ENCODE results near the gene NCMAP. TPM values are rescaled to one million over a fixed set of nuclear protein-coding genes. Genes with fewer than 3 reads are reported as not detected.

NCMAP gene
- total RNA-seq, 1 donor from 2014 or later: 9.2 TPM

GRCh38 chr1:24600551-24600950, 44.7 kb downstream of the NCMAP start:
- H3K9me3 ChIP-seq: no peaks in the 10 kb centered on the region
- H3K4me1 ChIP-seq: no peaks in the 10 kb centered on the region
- no peak for TF ChIP-seq CTCF (IDR thresholded peaks at IDR 0.05)
- no peak for ATAC-seq
- intact Hi-C loops (cut with DNase I): no loop called here
- H3K27ac ChIP-seq: no peak overlapping the region
- DNase-seq: no peak
- H3K27me3 ChIP-seq (ENCODE audit: low read depth): no peaks in the 10 kb centered on the region
- no peaks in the 10 kb centered on the region for H3K36me3 ChIP-seq
- no peak overlapping the region for H3K4me3 ChIP-seq

GRCh38 chr1:24605534-24606295, 49.8 kb downstream of the NCMAP start:
- DNase-seq: no peak

GRCh38 chr1:24606296-24606605, 50.4 kb downstream of the NCMAP start:
- intact Hi-C loops (cut with DNase I): no loop called here
- no peak overlapping the region for H3K4me3 ChIP-seq
- no peak overlapping the region for H3K27ac ChIP-seq
- no peak for TF ChIP-seq CTCF (IDR thresholded peaks at IDR 0.05)
- no peaks in the 10 kb centered on the region for H3K4me1 ChIP-seq
- no peak for DNase-seq
- no peak for ATAC-seq
- H3K9me3 ChIP-seq: no peaks in the 10 kb centered on the region
- H3K36me3 ChIP-seq: no peaks in the 10 kb centered on the region
- H3K27me3 ChIP-seq (ENCODE audit: low read depth): no peaks in the 10 kb centered on the region

More at GRCh38 chr1:24605534-24606295, 49.8 kb downstream of the NCMAP start:
- no peak overlapping the region for H3K27ac ChIP-seq
- no peaks in the 10 kb centered on the region for H3K4me1 ChIP-seq
- ATAC-seq: no peak
- intact Hi-C loops (cut with DNase I): no loop called here
- no peaks in the 10 kb centered on the region for H3K27me3 ChIP-seq (ENCODE audit: low read depth)
- no peak overlapping the region for H3K4me3 ChIP-seq
- no peak for TF ChIP-seq CTCF (IDR thresholded peaks at IDR 0.05)
- no peaks in the 10 kb centered on the region for H3K36me3 ChIP-seq
- no peaks in the 10 kb centered on the region for H3K9me3 ChIP-seq

GRCh38 chr1:24606621-24607020, 50.7 kb downstream of the NCMAP start:
- intact Hi-C loops (cut with DNase I): no loop called here
- no peaks in the 10 kb centered on the region for H3K4me1 ChIP-seq
- H3K27me3 ChIP-seq (ENCODE audit: low read depth): no peaks in the 10 kb centered on the region
- no peak overlapping the region for H3K27ac ChIP-seq
- H3K9me3 ChIP-seq: no peaks in the 10 kb centered on the region
- H3K4me3 ChIP-seq: no peak overlapping the region
- DNase-seq: no peak
- no peak for TF ChIP-seq CTCF (IDR thresholded peaks at IDR 0.05)
- ATAC-seq: no peak
- no peaks in the 10 kb centered on the region for H3K36me3 ChIP-seq

GRCh38 chr1:24609949-24610517, 54.1 kb downstream of the NCMAP start:
- DNase-seq (no peak), ATAC-seq (no peak)
- Histone ChIP-seq H3K4me3 (no peak overlapping the region), H3K9me3 (no peaks in the 10 kb centered on the region), H3K4me1 (no peaks in the 10 kb centered on the region), H3K27ac (no peak overlapping the region), H3K27me3 (ENCODE audit: low read depth) (no peaks in the 10 kb centered on the region), H3K36me3 (no peaks in the 10 kb centered on the region)
- no peak for TF ChIP-seq CTCF (IDR thresholded peaks at IDR 0.05)
- intact Hi-C loops (cut with DNase I): no loop called here
